Astrocyte of the spinal cord (primary cell): Measurements from ENCODE around the gene RAB4A.

Experiments
- DNase-seq: peaks from one replicate; pipeline ENCODE4 v3.0.0; 2011; ENCODE audit warnings: low read depth, low spot score
- H3K4me3 ChIP-seq: 2 replicates; pipeline ENCODE4 v1.5.1; 2011; ENCODE audit warnings: low read depth, mild to moderate bottlenecking, low read length, moderate library complexity
- CTCF ChIP-seq: IDR thresholded peaks from 2 replicates; pipeline ENCODE4 v1.5.1; 2012; ENCODE audit warnings: low read depth, mild to moderate bottlenecking, low read length, inconsistent platforms
- in situ Hi-C: cut with HindIII; loops from 2 replicates; pipeline ENCODE4 v1.10.0; 2017; ENCODE audit warnings: low sequenced_read_pairs

Gene RAB4A

GRCh38 chr1:229258031-229258756 lies 12.7 kb upstream of the RAB4A start:
- H3K4me3 ChIP-seq = no peak overlapping the region
- DNase-seq = peak; percentile 63
- TF ChIP-seq CTCF = peak; percentile 66
- in situ Hi-C loops = no loop called here

GRCh38 chr1:229258757-229259060 lies 12.2 kb upstream of the RAB4A start:
- no peak for TF ChIP-seq CTCF
- H3K4me3 ChIP-seq = no peak overlapping the region
- DNase-seq = no peak

GRCh38 chr1:229260297-229260696 lies 10.6 kb upstream of the RAB4A start:
- DNase-seq = no peak
- no peak overlapping the region for H3K4me3 ChIP-seq
- no peak for TF ChIP-seq CTCF
- in situ Hi-C loops = no loop called here

More at GRCh38 chr1:229258757-229259060, 12.2 kb upstream of the RAB4A start:
- in situ Hi-C loops = no loop called here

GRCh38 chr1:229262239-229262638 lies 8.7 kb upstream of the RAB4A start:
- TF ChIP-seq CTCF = no peak
- DNase-seq = no peak
- in situ Hi-C loops = no loop called here
- H3K4me3 ChIP-seq = no peak overlapping the region

- no peak overlapping the region for H3K4me3 ChIP-seq
- in situ Hi-C loops = no loop called here
- no peak for DNase-seq
- TF ChIP-seq CTCF = no peak
Measured at GRCh38 chr1:229263254-229263653, 7.7 kb upstream of the RAB4A start.

- DNase-seq = no peak
- no peak overlapping the region for H3K4me3 ChIP-seq
- in situ Hi-C loops = no loop called here
- TF ChIP-seq CTCF = no peak
Measured at GRCh38 chr1:229264068-229264467, 6.8 kb upstream of the RAB4A start.
